Measurements from ENCODE around the gene SEPTIN8.

SEPTIN8 gene

GRCh38 chr5:132802044-132802684 lies 25.1 kb upstream of the SEPTIN8 start:
- peaks cover 60% of the 10 kb centered on the region for H3K27me3 Mint-ChIP-seq
- H3K27ac Mint-ChIP-seq = no peak overlapping the region
- no peaks in the 10 kb centered on the region for H3K9me3 Mint-ChIP-seq
- no peak for ATAC-seq
- H3K36me3 Mint-ChIP-seq = no peaks in the 10 kb centered on the region
- H3K4me3 Mint-ChIP-seq = no peak overlapping the region
- H3K4me1 Mint-ChIP-seq = peaks cover 10% of the 10 kb centered on the region

- no peaks in the 10 kb centered on the region for H3K36me3 Mint-ChIP-seq
- peaks cover 60% of the 10 kb centered on the region for H3K27me3 Mint-ChIP-seq
- peaks cover 10% of the 10 kb centered on the region for H3K4me1 Mint-ChIP-seq
- no peak overlapping the region for H3K4me3 Mint-ChIP-seq
- no peaks in the 10 kb centered on the region for H3K9me3 Mint-ChIP-seq
- H3K27ac Mint-ChIP-seq = no peak overlapping the region
- no peak for ATAC-seq
Observed at GRCh38 chr5:132800545-132800944, 23.5 kb upstream of the SEPTIN8 start.

GRCh38 chr5:132799392-132799791 lies 22.4 kb upstream of the SEPTIN8 start:
- ATAC-seq = no peak
- Mint-ChIP-seq H3K27me3 (peaks cover 65% of the 10 kb centered on the region), H3K4me3 (no peak overlapping the region), H3K4me1 (peaks cover 7% of the 10 kb centered on the region), H3K36me3 (no peaks in the 10 kb centered on the region), H3K27ac (no peak overlapping the region), H3K9me3 (no peaks in the 10 kb centered on the region)

- Mint-ChIP-seq H3K4me3 (no peak overlapping the region), H3K27me3 (peaks cover 65% of the 10 kb centered on the region), H3K4me1 (no peaks in the 10 kb centered on the region), H3K36me3 (no peaks in the 10 kb centered on the region), H3K27ac (no peak overlapping the region), H3K9me3 (no peaks in the 10 kb centered on the region)
- ATAC-seq = no peak
Observed at GRCh38 chr5:132797651-132798050, 20.6 kb upstream of the SEPTIN8 start.

GRCh38 chr5:132791026-132791425 lies 14.0 kb upstream of the SEPTIN8 start:
- Mint-ChIP-seq H3K27ac (no peak overlapping the region), H3K27me3 (peaks cover 38% of the 10 kb centered on the region), H3K9me3 (no peaks in the 10 kb centered on the region), H3K4me1 (no peaks in the 10 kb centered on the region), H3K36me3 (no peaks in the 10 kb centered on the region), H3K4me3 (no peak overlapping the region)
- ATAC-seq = no peak

GRCh38 chr5:132790201-132790865 lies 13.3 kb upstream of the SEPTIN8 start:
- H3K27me3 Mint-ChIP-seq = peaks cover 45% of the 10 kb centered on the region
- no peaks in the 10 kb centered on the region for H3K9me3 Mint-ChIP-seq
- H3K4me1 Mint-ChIP-seq = peaks cover 2% of the 10 kb centered on the region
- no peak overlapping the region for H3K27ac Mint-ChIP-seq
- H3K36me3 Mint-ChIP-seq = no peaks in the 10 kb centered on the region
- ATAC-seq = no peak
- H3K4me3 Mint-ChIP-seq = no peak overlapping the region

- no peak overlapping the region for H3K4me3 Mint-ChIP-seq
- H3K36me3 Mint-ChIP-seq = no peaks in the 10 kb centered on the region
Observed at GRCh38 chr5:132788990-132789886, 12.2 kb upstream of the SEPTIN8 start.

GRCh38 chr5:132788508-132788907 lies 11.5 kb upstream of the SEPTIN8 start:
- peaks cover 37% of the 10 kb centered on the region for H3K27me3 Mint-ChIP-seq
- H3K27ac Mint-ChIP-seq = no peak overlapping the region
- no peaks in the 10 kb centered on the region for H3K36me3 Mint-ChIP-seq
- no peak for ATAC-seq
- H3K4me3 Mint-ChIP-seq = no peak overlapping the region
- peaks cover 8% of the 10 kb centered on the region for H3K4me1 Mint-ChIP-seq
- H3K9me3 Mint-ChIP-seq = no peaks in the 10 kb centered on the region

More at GRCh38 chr5:132788990-132789886, 12.2 kb upstream of the SEPTIN8 start:
- Mint-ChIP-seq H3K27me3 (peaks cover 41% of the 10 kb centered on the region), H3K27ac (no peak overlapping the region), H3K9me3 (no peaks in the 10 kb centered on the region), H3K4me1 (peaks cover 8% of the 10 kb centered on the region)
- ATAC-seq = no peak

- no peak overlapping the region for H3K27ac Mint-ChIP-seq
- peaks cover 37% of the 10 kb centered on the region for H3K27me3 Mint-ChIP-seq
- no peak for ATAC-seq
- no peaks in the 10 kb centered on the region for H3K9me3 Mint-ChIP-seq
- H3K4me1 Mint-ChIP-seq = peaks cover 8% of the 10 kb centered on the region
- no peaks in the 10 kb centered on the region for H3K36me3 Mint-ChIP-seq
- no peak overlapping the region for H3K4me3 Mint-ChIP-seq
Observed at GRCh38 chr5:132787076-132787475, 10.0 kb upstream of the SEPTIN8 start.

- Mint-ChIP-seq H3K4me3 (no peak overlapping the region), H3K27ac (no peak overlapping the region), H3K4me1 (peaks cover 8% of the 10 kb centered on the region), H3K27me3 (peaks cover 43% of the 10 kb centered on the region), H3K36me3 (no peaks in the 10 kb centered on the region), H3K9me3 (no peaks in the 10 kb centered on the region)
- no peak for ATAC-seq
Observed at GRCh38 chr5:132785864-132786263, 8.8 kb upstream of the SEPTIN8 start.

GRCh38 chr5:132785365-132785764 lies 8.3 kb upstream of the SEPTIN8 start:
- no peaks in the 10 kb centered on the region for H3K36me3 Mint-ChIP-seq
- no peak overlapping the region for H3K4me3 Mint-ChIP-seq
- ATAC-seq = no peak
- H3K27ac Mint-ChIP-seq = no peak overlapping the region
- no peaks in the 10 kb centered on the region for H3K9me3 Mint-ChIP-seq
- peaks cover 8% of the 10 kb centered on the region for H3K4me1 Mint-ChIP-seq
- H3K27me3 Mint-ChIP-seq = peaks cover 47% of the 10 kb centered on the region

GRCh38 chr5:132782101-132782500 lies 5.1 kb upstream of the SEPTIN8 start:
- Mint-ChIP-seq H3K9me3 (no peaks in the 10 kb centered on the region), H3K36me3 (no peaks in the 10 kb centered on the region), H3K27ac (no peak overlapping the region), H3K4me3 (no peak overlapping the region), H3K4me1 (peaks cover 17% of the 10 kb centered on the region), H3K27me3 (peaks cover 74% of the 10 kb centered on the region)
- ATAC-seq = no peak

GRCh38 chr5:132781029-132781428 lies 4.0 kb upstream of the SEPTIN8 start:
- peaks cover 17% of the 10 kb centered on the region for H3K4me1 Mint-ChIP-seq
- H3K36me3 Mint-ChIP-seq = no peaks in the 10 kb centered on the region
- H3K4me3 Mint-ChIP-seq = no peak overlapping the region
- no peaks in the 10 kb centered on the region for H3K9me3 Mint-ChIP-seq
- peaks cover 74% of the 10 kb centered on the region for H3K27me3 Mint-ChIP-seq
- no peak overlapping the region for H3K27ac Mint-ChIP-seq
- no peak for ATAC-seq

- Mint-ChIP-seq H3K4me3 (no peak overlapping the region), H3K27ac (no peak overlapping the region)
- no peak for ATAC-seq
Observed at GRCh38 chr5:132780577-132780976, 3.5 kb upstream of the SEPTIN8 start.

GRCh38 chr5:132779961-132780360 lies 2.9 kb upstream of the SEPTIN8 start:
- H3K27ac Mint-ChIP-seq = no peak overlapping the region

More at GRCh38 chr5:132780577-132780976, 3.5 kb upstream of the SEPTIN8 start:
- H3K27me3 Mint-ChIP-seq = peaks cover 69% of the 10 kb centered on the region
- H3K4me1 Mint-ChIP-seq = peaks cover 17% of the 10 kb centered on the region
- no peaks in the 10 kb centered on the region for H3K36me3 Mint-ChIP-seq
- H3K9me3 Mint-ChIP-seq = no peaks in the 10 kb centered on the region

More at GRCh38 chr5:132779961-132780360, 2.9 kb upstream of the SEPTIN8 start:
- Mint-ChIP-seq H3K4me1 (peaks cover 11% of the 10 kb centered on the region), H3K9me3 (no peaks in the 10 kb centered on the region), H3K36me3 (no peaks in the 10 kb centered on the region), H3K4me3 (no peak overlapping the region), H3K27me3 (peaks cover 69% of the 10 kb centered on the region)
- no peak for ATAC-seq
